NCI-H146 treated with DMSO at 0.1 percent for 48 hours (cell line): ENCODE measurements around the gene DOCK1.

Source experiments
- DNase-seq: peaks from one replicate; lab custom pipeline; 2025; ENCODE audit not compliant: unreplicated experiment; lab: John Stamatoyannopoulos, UW

The DOCK1 gene

GRCh38 chr10:126949161-126949503, 43.9 kb downstream of the DOCK1 start:
- no peak for DNase-seq

- DNase-seq = no peak
Measured at GRCh38 chr10:126950401-126951105, 45.3 kb downstream of the DOCK1 start.

GRCh38 chr10:126953886-126954285, 48.7 kb downstream of the DOCK1 start:
- no peak for DNase-seq

- no peak for DNase-seq
Measured at GRCh38 chr10:126955396-126955795, 50.2 kb downstream of the DOCK1 start.

- DNase-seq = no peak
Measured at GRCh38 chr10:126955934-126956711, 50.9 kb downstream of the DOCK1 start.

- no peak for DNase-seq
Measured at GRCh38 chr10:126956712-126957108, 51.5 kb downstream of the DOCK1 start.

- DNase-seq = no peak
Measured at GRCh38 chr10:126957111-126957510, 51.9 kb downstream of the DOCK1 start.

- DNase-seq = no peak
Measured at GRCh38 chr10:126959431-126959830, 54.2 kb downstream of the DOCK1 start.

GRCh38 chr10:126959906-126960685, 54.9 kb downstream of the DOCK1 start:
- no peak for DNase-seq

GRCh38 chr10:126963354-126963753, 58.1 kb downstream of the DOCK1 start:
- no peak for DNase-seq

GRCh38 chr10:126964190-126964589, 59.0 kb downstream of the DOCK1 start:
- no peak for DNase-seq

GRCh38 chr10:126966938-126967337, 61.7 kb downstream of the DOCK1 start:
- DNase-seq = no peak

GRCh38 chr10:126969310-126969709, 64.1 kb downstream of the DOCK1 start:
- peak; percentile 34 for DNase-seq

- DNase-seq = no peak
Measured at GRCh38 chr10:126972635-126973414, 67.6 kb downstream of the DOCK1 start.

- DNase-seq = no peak
Measured at GRCh38 chr10:126975221-126975620, 70.0 kb downstream of the DOCK1 start.

- no peak for DNase-seq
Measured at GRCh38 chr10:126977216-126977615, 72.0 kb downstream of the DOCK1 start.

- no peak for DNase-seq
Measured at GRCh38 chr10:126979311-126979710, 74.1 kb downstream of the DOCK1 start.

- DNase-seq = no peak
Measured at GRCh38 chr10:126993208-126993607, 88.0 kb downstream of the DOCK1 start.

GRCh38 chr10:126997801-126998590, 92.8 kb downstream of the DOCK1 start:
- no peak for DNase-seq

GRCh38 chr10:127000598-127000997, 95.4 kb downstream of the DOCK1 start:
- no peak for DNase-seq
